ENCODE measurements around the gene LRRC8A. TPM values are rescaled to one million over a fixed set of nuclear protein-coding genes. Genes with fewer than 3 reads are reported as not detected.

Gene LRRC8A
- 10 to 100 TPM; 38.1 to 95.1 (median 49.9) TPM for total RNA-seq

DNA sequence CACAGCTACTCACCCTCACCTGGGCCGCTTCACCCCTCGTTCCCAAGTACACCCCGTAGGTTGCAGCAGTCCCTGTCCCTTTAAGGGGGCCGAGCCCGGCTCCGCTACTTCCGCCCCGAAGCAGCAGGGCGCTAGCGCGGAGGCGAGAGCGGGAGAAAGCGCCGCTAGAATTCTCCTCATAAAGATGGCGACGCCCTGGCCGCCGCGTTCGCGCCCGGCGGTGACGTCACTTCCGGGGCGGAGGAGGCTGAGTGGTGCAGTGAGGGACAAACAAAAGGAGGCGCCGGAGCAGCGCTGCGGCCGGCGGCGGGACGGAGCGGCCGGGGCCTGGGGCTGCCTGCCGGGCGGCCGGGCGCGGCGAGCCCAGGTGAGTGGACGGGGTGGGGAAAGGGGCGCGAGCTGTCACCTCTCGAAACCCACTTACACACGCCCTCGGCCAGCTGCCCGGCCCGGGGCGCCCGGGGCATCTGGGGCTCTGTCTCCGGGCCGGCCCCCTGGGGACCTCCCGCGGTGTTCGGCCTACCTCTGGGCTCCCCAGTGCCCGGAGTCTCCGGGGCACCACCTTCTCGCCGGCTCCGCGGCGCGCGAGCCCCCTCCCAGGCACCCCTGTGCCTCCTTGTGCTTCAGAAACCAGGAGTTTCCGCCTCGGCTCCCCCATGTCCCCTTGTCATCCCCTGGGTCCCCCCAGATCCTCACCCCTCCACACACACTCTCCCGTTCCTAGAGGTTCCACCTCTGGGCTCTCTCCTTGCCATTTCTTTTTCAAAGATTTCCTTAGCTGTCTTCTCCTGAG is at the start of gene LRRC8A, which contains the start of gene KYAT1:
Gene LRRC8A (plus strand): TSS at position 250 of the 793 bp plus-strand sequence. CDS start 25,032 bp downstream, outside the sequence.
Gene KYAT1 (minus strand): TSS at position 67 of the 793 bp plus-strand sequence. CDS start 36,545 bp downstream, outside the sequence.
- Histone ChIP-seq H3K4me1 (peaks cover 0 to 67% (median 25%) of the 10 kb centered on the region in 3 donors), H3K27me3 (no peaks in the 10 kb centered on the region), H3K36me3 (peaks cover 0 to 25% of the 10 kb centered on the region in 2 donors), H3K9me3 (no peaks in the 10 kb centered on the region), H3K27ac (peak within 1 kb of the TSS; percentile 86 to 100 (median 97)), H3K4me3 (peak within 1 kb of the TSS; percentile 64 to 87)
- WGBS, 2 donors (ENCODE audit: low coverage in 1 of 2) = 0% methylated on average over 14 of the region's 70 CpGs; no CpG with 5 or more reads in 1 of the 2 donors
- peak; percentile 96 for ATAC-seq
- TF ChIP-seq POLR2A (IDR thresholded peaks at IDR 0.05) = peak; percentile 80 to 86
- peak in 2 of 4 experiments; percentile 26 to 37 for TF ChIP-seq CTCF (IDR thresholded peaks at IDR 0.05)
- no peak for TF ChIP-seq EP300 (IDR thresholded peaks at IDR 0.05)
- peak; percentile 85 for TF ChIP-seq POLR2AphosphoS5 (IDR thresholded peaks at IDR 0.05)

- H3K4me3 ChIP-seq = no peak overlapping the region
- H3K9me3 ChIP-seq = no peaks in the 10 kb centered on the region
- peaks cover 0 to 41% of the 10 kb centered on the region in 2 donors for H3K36me3 ChIP-seq
- WGBS, 2 donors (ENCODE audit: low coverage in 1 of 2) = 89% methylated on average over 8 of the region's 10 CpGs; no CpG with 5 or more reads in 1 of the 2 donors
- no peak overlapping the region for H3K27ac ChIP-seq
- H3K4me1 ChIP-seq = peaks cover 0 to 14% (median 4%) of the 10 kb centered on the region in 3 donors
- H3K27me3 ChIP-seq = no peaks in the 10 kb centered on the region
- TF ChIP-seq POLR2A (IDR thresholded peaks at IDR 0.05) (no peak), POLR2AphosphoS5 (IDR thresholded peaks at IDR 0.05) (no peak), CTCF (IDR thresholded peaks at IDR 0.05) (no peak), EP300 (IDR thresholded peaks at IDR 0.05) (no peak)
- ATAC-seq = no peak
Measured at GRCh38 chr9:128833696-128834095, 48.2 kb upstream of the LRRC8A start.

DNA sequence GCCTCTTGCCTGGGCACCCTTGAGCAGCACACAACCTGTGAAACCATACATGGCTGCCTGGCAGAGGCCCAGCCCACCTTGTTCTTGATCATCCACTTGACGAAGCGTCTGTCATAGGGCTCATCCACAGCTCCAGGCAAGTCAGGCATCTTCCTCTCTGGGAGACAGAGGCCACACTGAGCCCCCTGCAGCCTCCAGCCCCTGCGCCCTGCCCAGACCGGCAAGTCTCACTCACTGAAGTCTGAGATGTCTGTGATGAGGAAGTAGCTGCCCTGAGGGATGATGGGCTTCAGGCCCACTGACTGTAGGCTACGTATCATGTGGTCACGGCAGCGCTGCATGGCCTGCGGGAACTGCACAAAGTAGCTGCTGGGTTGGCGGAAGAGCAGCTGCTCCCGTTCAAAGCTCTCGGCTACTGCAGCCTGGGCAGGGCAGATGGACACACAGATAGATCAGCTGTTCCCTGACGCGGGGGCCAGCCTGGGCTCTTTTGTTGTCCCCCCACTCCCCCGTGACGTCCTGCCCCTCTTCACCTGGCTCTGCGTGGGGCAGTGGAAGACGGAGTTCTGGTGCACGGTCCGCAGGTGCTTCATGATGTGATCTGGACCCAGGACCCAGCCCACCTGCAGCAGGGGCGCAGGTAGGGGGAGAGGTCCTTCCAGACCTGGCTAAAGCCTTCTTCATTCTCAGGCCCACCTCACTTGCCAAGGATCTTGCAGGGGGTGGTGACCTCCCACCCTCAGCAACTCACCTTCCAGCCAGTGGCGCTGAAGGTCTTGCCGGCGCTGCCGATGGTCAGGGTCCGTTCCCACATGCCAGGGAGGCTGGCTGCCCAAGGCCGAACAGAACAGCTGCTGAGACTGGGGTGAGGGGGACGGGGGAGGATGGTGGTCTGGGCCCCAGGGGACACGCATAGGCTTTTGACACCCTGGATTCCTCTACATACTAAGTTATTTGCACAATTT is 46.4 kb upstream of the LRRC8A start:
- no peak for ATAC-seq
- no peaks in the 10 kb centered on the region for H3K4me1 ChIP-seq
- WGBS, 2 donors (ENCODE audit: low coverage in 1 of 2) = 60 to 94% methylated on average over 1 to 5 of the region's 28 CpGs
- no peaks in the 10 kb centered on the region for H3K27me3 ChIP-seq
- peaks cover 0 to 49% of the 10 kb centered on the region in 2 donors for H3K36me3 ChIP-seq
- no peaks in the 10 kb centered on the region for H3K9me3 ChIP-seq
- TF ChIP-seq EP300 (IDR thresholded peaks at IDR 0.05) = no peak
- TF ChIP-seq CTCF (IDR thresholded peaks at IDR 0.05) = no peak
- no peak for TF ChIP-seq POLR2AphosphoS5 (IDR thresholded peaks at IDR 0.05)
- TF ChIP-seq POLR2A (IDR thresholded peaks at IDR 0.05) = no peak
- no peak overlapping the region for H3K4me3 ChIP-seq
- H3K27ac ChIP-seq = no peak overlapping the region

- Histone ChIP-seq H3K9me3 (no peaks in the 10 kb centered on the region), H3K36me3 (peaks cover 0 to 49% of the 10 kb centered on the region in 2 donors), H3K27me3 (no peaks in the 10 kb centered on the region), H3K27ac (no peak overlapping the region), H3K4me1 (no peaks in the 10 kb centered on the region), H3K4me3 (no peak overlapping the region)
- ATAC-seq = no peak
- no peak for TF ChIP-seq CTCF (IDR thresholded peaks at IDR 0.05)
- no peak for TF ChIP-seq POLR2AphosphoS5 (IDR thresholded peaks at IDR 0.05)
- no peak for TF ChIP-seq POLR2A (IDR thresholded peaks at IDR 0.05)
- no peak for TF ChIP-seq EP300 (IDR thresholded peaks at IDR 0.05)
- WGBS, 2 donors (ENCODE audit: low coverage in 1 of 2) = 100% methylated on average over 1 of the region's 14 CpGs; no CpG with 5 or more reads in 1 of the 2 donors
Measured at GRCh38 chr9:128836509-128837145, 45.3 kb upstream of the LRRC8A start.
